ENCODE data around the gene SETDB2.

Gene SETDB2

DNA sequence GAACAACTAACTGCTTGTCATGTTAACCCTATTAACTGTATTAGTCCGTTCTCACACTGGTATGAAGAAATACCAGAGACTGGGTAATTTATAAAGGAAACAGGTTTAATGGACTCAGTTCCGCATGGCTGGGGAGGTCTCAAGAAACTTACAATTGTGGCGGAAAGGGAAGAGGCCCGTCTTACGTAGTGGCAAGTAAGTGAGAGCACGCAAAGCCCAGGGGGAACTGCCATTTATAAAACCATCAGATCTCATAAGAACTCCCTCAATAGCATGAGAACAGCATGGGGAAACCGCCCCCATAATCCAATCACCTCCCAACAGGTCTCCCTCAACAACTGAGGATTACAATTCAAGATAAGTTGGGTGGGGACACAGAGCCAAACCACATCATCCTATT, 86.4 kb downstream of the SETDB2 start:
- DNase-seq (ENCODE audit: low spot score) = no peak

DNA sequence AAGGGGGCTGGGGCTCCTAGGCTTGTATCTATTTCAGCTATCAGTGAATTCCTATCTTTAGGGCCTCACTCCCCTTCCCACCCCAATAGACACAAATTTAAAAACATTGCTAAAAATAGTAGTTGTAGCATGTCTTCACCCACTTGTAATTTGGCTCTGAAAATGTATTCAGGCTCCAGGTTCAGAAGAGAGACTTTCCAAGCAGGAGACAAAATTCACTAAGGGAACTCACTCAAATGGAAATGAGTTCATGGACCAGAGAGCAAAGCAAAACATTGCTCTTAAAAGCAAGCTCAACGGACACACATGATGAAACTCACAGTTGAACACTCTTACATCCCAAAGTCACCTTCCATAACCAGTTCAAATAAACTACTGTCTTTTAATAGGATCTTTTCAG, 88.5 kb downstream of the SETDB2 start:
- DNase-seq (ENCODE audit: low spot score) = no peak

DNA sequence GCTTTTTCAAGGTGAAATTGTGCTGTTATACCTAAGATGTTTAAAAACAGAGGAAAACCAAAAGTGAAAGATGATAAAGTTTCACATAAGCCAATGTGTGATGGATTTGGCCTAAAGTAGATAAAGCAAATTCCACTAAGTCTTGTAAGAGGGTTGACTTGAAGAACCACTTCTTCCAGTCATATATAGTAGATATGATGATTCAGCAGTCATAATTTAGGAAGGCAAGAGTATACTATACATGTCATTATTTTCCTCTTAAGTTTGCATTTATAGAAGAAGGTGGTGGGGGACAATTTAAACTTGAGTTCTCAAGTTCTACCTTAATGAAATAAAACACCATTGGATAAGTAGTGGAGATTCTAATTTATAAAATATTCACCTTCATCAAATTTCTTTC, 88.9 kb downstream of the SETDB2 start:
- DNase-seq (ENCODE audit: low spot score) = no peak

GRCh38 chr13:49533591-49534269, 89.7 kb downstream of the SETDB2 start:
- no peak for DNase-seq (ENCODE audit: low spot score)

DNA sequence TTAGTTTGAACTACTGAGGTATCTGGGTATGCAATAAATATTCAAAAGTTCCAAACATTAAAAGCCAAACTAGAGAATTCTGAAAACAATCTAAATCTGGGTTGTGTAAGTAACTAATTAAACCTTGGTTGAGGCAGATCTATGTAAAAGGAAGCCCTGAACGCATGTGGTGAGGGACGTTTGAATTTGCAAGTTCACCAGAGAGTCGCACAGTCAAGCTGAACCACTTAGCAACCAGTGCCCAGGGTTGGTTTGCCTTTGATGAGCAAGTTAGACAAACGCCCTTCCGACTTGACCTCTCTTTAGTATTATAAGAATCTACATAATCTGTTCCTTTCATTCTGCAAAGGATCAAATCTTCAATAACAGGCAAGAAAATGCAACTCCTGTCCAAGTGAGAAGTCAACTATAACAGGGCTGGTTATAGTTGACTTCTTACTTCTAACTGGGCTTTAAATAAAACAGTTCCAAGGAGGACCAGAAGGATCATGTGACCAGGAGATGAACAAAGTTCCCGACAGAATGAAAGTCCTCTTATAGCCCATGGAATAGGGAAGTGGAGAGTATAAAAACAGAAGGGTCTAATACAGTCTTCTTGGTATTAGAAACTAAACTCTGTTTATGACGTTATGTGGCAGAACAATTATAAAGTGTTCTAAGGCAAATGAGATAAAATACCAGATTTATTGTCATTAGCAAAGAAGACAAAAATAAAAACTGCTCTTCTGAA, 92.2 kb downstream of the SETDB2 start:
- DNase-seq (ENCODE audit: low spot score) = no peak

DNA sequence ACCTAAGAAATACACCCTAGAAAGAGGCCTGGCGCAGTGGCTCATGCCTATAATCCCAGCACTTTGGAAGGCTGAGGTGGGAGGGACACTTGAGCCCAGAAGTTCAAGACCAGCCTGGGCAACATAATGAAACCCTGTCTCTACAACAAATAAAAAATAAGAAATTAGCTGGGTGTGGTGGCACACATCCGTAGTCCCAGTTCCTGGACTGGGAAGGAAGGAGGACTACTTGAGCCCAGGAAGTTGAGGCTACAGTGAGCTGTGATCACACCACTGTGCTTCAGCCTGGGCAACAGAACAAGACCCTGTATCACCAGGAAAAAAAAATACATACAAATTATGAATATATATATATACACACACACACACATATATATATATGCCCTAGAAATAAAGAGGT, 94.3 kb downstream of the SETDB2 start:
- DNase-seq (ENCODE audit: low spot score) = no peak

GRCh38 chr13:49539313-49539712, 95.2 kb downstream of the SETDB2 start:
- DNase-seq (ENCODE audit: low spot score) = no peak

GRCh38 chr13:49539746-49540145, 95.7 kb downstream of the SETDB2 start:
- DNase-seq (ENCODE audit: low spot score) = no peak

DNA sequence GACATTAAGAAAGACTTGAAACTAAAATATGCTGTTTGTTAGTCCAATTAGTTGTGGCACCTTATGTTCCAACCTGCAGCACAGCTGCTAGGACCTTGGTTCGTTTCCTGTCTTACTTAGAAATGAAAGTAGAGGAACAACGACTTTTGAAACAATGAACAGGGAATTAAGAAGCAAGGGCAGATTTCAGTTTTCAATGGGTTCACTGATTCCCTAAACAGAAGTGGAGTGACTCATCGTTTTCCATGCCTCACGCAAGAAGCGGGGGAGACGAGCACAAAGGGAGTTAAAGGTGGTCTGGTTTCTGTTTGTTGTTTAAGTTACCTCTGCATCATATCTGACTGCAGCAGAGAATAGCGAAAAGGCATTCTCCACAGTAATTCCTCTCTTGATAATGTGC, 96.5 kb downstream of the SETDB2 start:
- DNase-seq (ENCODE audit: low spot score) = no peak

- DNase-seq (ENCODE audit: low spot score) = no peak
Observed at GRCh38 chr13:49543656-49544055, 99.6 kb downstream of the SETDB2 start.
